ENCODE measurements around the gene ZNF124. TPM values are rescaled to one million over a fixed set of nuclear protein-coding genes. Genes with fewer than 3 reads are reported as not detected.
"Not testable (repeated sequence)": the region's sequence is repeated elsewhere in the genome, so short reads cannot be mapped to it uniquely, and the experiment has no call there.

Gene ZNF124
- total and polyA plus RNA-seq, 12 donors = 0.51 to 13.5 (median 10.0) TPM

DNA sequence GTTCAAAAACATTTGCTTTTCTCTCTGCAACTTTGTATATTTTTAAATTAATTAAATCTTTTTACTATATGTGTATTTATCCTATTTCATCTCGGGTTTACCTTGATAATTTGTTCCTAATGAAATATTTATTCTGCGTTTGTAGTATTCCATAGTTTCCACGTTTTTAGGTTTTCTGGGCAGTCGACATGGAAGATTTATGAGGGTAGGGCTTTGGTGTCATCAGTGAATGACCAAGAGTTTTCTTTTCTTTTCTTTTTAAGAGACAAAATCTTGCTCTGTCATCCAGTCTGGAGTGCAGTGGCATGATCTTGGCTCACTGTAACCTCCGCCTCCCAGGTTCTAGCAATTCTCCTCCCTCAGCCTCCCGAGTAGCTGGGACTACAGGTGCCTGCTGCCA, 50.4 kb downstream of the ZNF124 start:
- Histone ChIP-seq H3K27me3 (no peaks in the 10 kb centered on the region), H3K4me3 (no peak overlapping the region), H3K4me1 (no peaks in the 10 kb centered on the region), H3K27ac (no peak overlapping the region), H3K36me3 (no peaks in the 10 kb centered on the region), H3K9me3 (peaks cover 0 to 9% (median 0%) of the 10 kb centered on the region in 11 donors)
- intact Hi-C loops (cut with DNase I) = loop anchor here in 2 of 10 donors (5.0 kb wide), 1 partner anchor 51 kb away; the partner anchor contains the start of gene ZNF124 (in 2 of the 2)
- WGBS, 2 donors = 77 to 83% methylated on average over 6 of the region's 6 CpGs
- ATAC-seq (no peak), DNase-seq (no peak)
- no peak for TF ChIP-seq CTCF (IDR thresholded peaks at IDR 0.05)

GRCh38 chr1:247120408-247120668, 51.5 kb downstream of the ZNF124 start:
- not testable (repeated sequence) for ATAC-seq, H3K27ac ChIP-seq, H3K27me3 ChIP-seq, DNase-seq, H3K9me3 ChIP-seq, H3K4me3 ChIP-seq, H3K4me1 ChIP-seq, H3K36me3 ChIP-seq
- 80 to 93% methylated on average over 4 of the region's 4 CpGs for WGBS, 2 donors
- intact Hi-C loops (cut with DNase I) = loop anchor here in 2 of 10 donors (5.0 kb wide), 1 partner anchor 52 kb away; the partner anchor contains the start of gene ZNF124 (in 2 of the 2)

DNA sequence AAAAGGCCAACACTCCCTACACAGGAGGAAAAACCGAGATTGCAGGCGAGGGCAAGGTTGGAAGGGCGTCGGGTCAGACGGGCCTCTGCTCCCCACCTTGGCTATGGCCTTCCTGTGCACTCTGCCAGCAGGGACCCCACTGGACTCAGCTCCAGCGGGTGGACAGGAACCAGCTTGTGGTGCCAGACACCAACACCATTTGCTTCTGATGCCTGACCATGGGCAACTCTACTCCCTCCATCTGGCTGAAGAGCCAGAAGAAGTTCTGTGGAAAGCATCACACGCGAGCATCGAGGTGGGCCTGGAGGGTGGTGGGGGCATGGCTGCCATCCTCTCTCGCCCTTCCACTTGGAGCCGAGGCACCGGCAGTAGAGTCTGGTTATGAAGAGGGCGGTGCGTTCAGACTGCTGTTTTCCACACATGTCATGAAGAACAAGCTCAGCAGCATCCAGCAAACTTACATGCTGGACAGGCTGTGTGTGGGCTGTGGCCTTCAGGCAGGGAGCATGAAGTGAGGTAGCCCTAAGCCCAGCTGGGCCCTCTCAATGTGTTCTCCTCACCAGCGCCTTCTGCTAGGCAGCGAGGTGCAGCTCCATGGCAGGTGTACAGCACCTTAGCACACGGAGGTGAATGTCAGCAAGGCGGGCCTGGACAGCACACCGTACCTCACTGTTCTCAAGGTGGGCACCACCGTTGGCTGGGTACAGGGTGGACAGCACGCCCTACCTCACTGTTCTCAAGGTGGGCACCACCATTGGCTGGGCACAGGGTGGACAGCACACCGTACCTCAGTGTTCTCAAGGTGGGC, 52.0 kb downstream of the ZNF124 start:
- no peak overlapping the region for H3K4me3 ChIP-seq
- H3K36me3 ChIP-seq = no peaks in the 10 kb centered on the region
- WGBS, 2 donors = 92 to 94% methylated on average over 22 of the region's 22 CpGs
- no peak for TF ChIP-seq CTCF (IDR thresholded peaks at IDR 0.05)
- peaks cover 0 to 9% (median 0%) of the 10 kb centered on the region in 11 donors for H3K9me3 ChIP-seq
- peak in 1 of 8 donors; percentile 59 for ATAC-seq
- DNase-seq = no peak
- intact Hi-C loops (cut with DNase I) = loop anchor here in 2 of 10 donors (5.0 kb wide), 1 partner anchor 52 kb away; the partner anchor contains the start of gene ZNF124 (in 2 of the 2)
- H3K27me3 ChIP-seq = no peaks in the 10 kb centered on the region
- no peak overlapping the region for H3K27ac ChIP-seq
- no peaks in the 10 kb centered on the region for H3K4me1 ChIP-seq

DNA sequence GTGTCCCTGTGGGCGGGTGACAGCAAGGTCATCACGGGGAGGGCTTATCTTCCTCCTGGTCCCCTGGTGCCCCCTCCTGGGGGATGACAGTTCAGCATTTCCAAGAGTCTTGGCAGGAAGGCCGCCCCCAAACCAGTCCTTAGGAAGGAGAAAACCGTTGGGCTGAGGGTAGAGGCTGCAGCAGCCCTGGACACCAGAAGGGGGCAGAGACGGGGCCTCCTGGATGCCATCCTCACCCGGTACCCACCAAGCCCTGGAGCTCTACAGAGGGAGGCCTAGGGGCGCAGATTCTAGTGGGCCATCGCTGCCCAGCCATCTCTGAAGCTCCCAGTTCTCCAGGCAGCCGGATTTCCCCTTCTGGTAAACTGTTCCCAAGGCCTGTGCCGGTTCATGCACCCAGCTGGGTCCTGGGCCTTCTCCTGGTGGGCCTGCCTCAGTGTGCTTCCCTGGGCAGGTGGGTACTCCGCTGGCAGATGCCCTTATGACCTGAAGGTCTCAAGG, 52.8 kb downstream of the ZNF124 start:
- no peak overlapping the region for H3K27ac ChIP-seq
- H3K36me3 ChIP-seq = no peaks in the 10 kb centered on the region
- no peaks in the 10 kb centered on the region for H3K27me3 ChIP-seq
- TF ChIP-seq CTCF (IDR thresholded peaks at IDR 0.05) = peak in 1 of 9 donors; percentile 6
- WGBS, 2 donors = 66 to 74% methylated on average over 10 to 11 of the region's 11 CpGs
- no peak overlapping the region for H3K4me3 ChIP-seq
- DNase-seq = no peak
- peaks cover 0 to 9% (median 0%) of the 10 kb centered on the region in 11 donors for H3K9me3 ChIP-seq
- intact Hi-C loops (cut with DNase I) = no loop called here
- ATAC-seq = peak in 2 of 8 donors; percentile 16 to 27
- no peaks in the 10 kb centered on the region for H3K4me1 ChIP-seq

GRCh38 chr1:247115545-247115944, 56.3 kb downstream of the ZNF124 start:
- 71 to 87% methylated on average over 11 to 12 of the region's 12 CpGs for WGBS, 2 donors
- Histone ChIP-seq H3K4me3 (no peak overlapping the region), H3K9me3 (no peaks in the 10 kb centered on the region), H3K4me1 (peaks cover 3 to 17% (median 14%) of the 10 kb centered on the region in 9 donors), H3K36me3 (no peaks in the 10 kb centered on the region), H3K27me3 (peaks cover 0 to 24% (median 0%) of the 10 kb centered on the region in 7 donors), H3K27ac (no peak overlapping the region)
- ATAC-seq = no peak
- DNase-seq = no peak
- intact Hi-C loops (cut with DNase I) = no loop called here
- no peak for TF ChIP-seq CTCF (IDR thresholded peaks at IDR 0.05)

Data from heart right ventricle (tissue), 16 donors.